HCT116 (cell line): Measurements from ENCODE around the gene ORC4. TPM values are rescaled to one million over a fixed set of nuclear protein-coding genes. Genes with fewer than 3 reads are reported as not detected.
"Not testable (repeated sequence)": the region's sequence is repeated elsewhere in the genome, so short reads cannot be mapped to it uniquely, and the experiment has no call there.

Experiments
- ATAC-seq: fragments of 200-7000 bp; cut with Tn5 transposase; 2 replicates; pipeline ENCODE4 v1.9.1; 2020; ENCODE audit warnings: mild to moderate bottlenecking, moderate library complexity
- BruUV-seq: library from RNA; stranded (reverse); fragments of 400-500 nt; replicated peaks from 2 replicates; lab custom pipeline; 2021; lab: Mats Ljungman, UMichigan
- CTCF ChIA-PET: fragments of 300-600 bp; sonication (Branson Sonifier 250); formaldehyde crosslinking; loops from one replicate; lab custom pipeline; 2021; ENCODE audit warnings: antibody characterized with exemption; lab: Charles Lee
- POLR2A ChIA-PET: fragments of 300-600, 350-600 bp; sonication (Branson Sonifier 250); formaldehyde crosslinking; loops from one replicate; lab custom pipeline; 2021; ENCODE audit warnings: antibody characterized with exemption; lab: Charles Lee
- RAD21 ChIA-PET, 2 experiments: fragments of 300-600 bp; sonication (Branson Sonifier 250); formaldehyde crosslinking; loops; one replicate each; lab custom pipeline; 2023; ENCODE audit warnings: low total read pairs in 2 of 2; ENCODE audit not compliant: uncharacterized antibody in 2 of 2, unreplicated experiment in 2 of 2, low non-redundant PET in 1 of 2; lab: Charles Lee
- DNase-seq: peaks from one replicate; pipeline ENCODE4 v3.0.0-alpha.2; 2010; ENCODE audit warnings: low read depth, low spot score
- H2AFZ ChIP-seq: fragments of 200-600 bp; shearing (Covaris generic), sonication (generic); 2 replicates; pipeline ENCODE4 v1.6.1; 2017; ENCODE audit warnings: low read depth, mixed run types, mixed read lengths, antibody characterized with exemption, low read length; ENCODE audit not compliant: poor library complexity, severe bottlenecking
- H3K27ac ChIP-seq: 2 replicates; pipeline ENCODE4 v1.5.1; 2012; ENCODE audit warnings: low read depth, low read length
- H3K27me3 ChIP-seq: fragments of 200-600 bp; sonication (generic); 2 replicates; pipeline ENCODE4 v1.6.1; 2016; ENCODE audit warnings: mixed run types, low read length, mixed read lengths; ENCODE audit not compliant: insufficient read depth
- H3K36me3 ChIP-seq, 2 experiments: fragments of 200-500 bp in 1 of 2; fragments of 200-600 bp in 1 of 2; sonication (Bioruptor generic) in 1 of 2; sonication (generic) in 1 of 2; 2 replicates each; pipeline versions ENCODE4 v1.5.1 to v1.6.1; 2014 to 2016; ENCODE audit warnings: low read length in 2 of 2, inconsistent platforms in 1 of 2, mixed read lengths in 1 of 2, mixed run types in 1 of 2; ENCODE audit not compliant: insufficient read depth in 2 of 2, control insufficient read depth in 1 of 2
- H3K4me1 ChIP-seq, 2 experiments: fragments of 200-600 bp in 1 of 2; sonication (generic) in 1 of 2; 2 replicates each; pipeline versions ENCODE4 v1.5.1 to v1.6.1; 2012 to 2017; ENCODE audit warnings: low read length in 2 of 2, inconsistent platforms in 1 of 2, mild to moderate bottlenecking in 1 of 2, mixed read lengths in 1 of 2, mixed run types in 1 of 2, moderate library complexity in 1 of 2; ENCODE audit not compliant: insufficient read depth in 2 of 2, control insufficient read depth in 1 of 2
- H3K4me2 ChIP-seq: fragments of 200-600 bp; sonication (generic); 2 replicates; pipeline ENCODE4 v1.6.1; 2017; ENCODE audit warnings: mixed run types, low read length, mixed read lengths
- H3K4me3 ChIP-seq, 2 experiments: fragments of 200-600 bp in 1 of 2; sonication (generic) in 1 of 2; replicated peaks in 1 of 2; 2 replicates each; pipeline ENCODE4 v1.5.1; 2011 to 2016; ENCODE audit warnings: low read length in 2 of 2, control low read depth in 1 of 2, low read depth in 1 of 2, mild to moderate bottlenecking in 1 of 2, mixed read lengths in 1 of 2, mixed run types in 1 of 2
- H3K79me2 ChIP-seq: fragments of 200-600 bp; sonication (generic); 2 replicates; pipeline ENCODE4 v1.6.1; 2017; ENCODE audit warnings: mild to moderate bottlenecking, mixed run types, low read length, moderate library complexity, mixed read lengths; ENCODE audit not compliant: insufficient read depth
- H3K9ac ChIP-seq: fragments of 200-600 bp; sonication (generic); 2 replicates; pipeline ENCODE4 v1.6.1; 2016; ENCODE audit warnings: low read length, mixed read lengths
- H3K9me2 ChIP-seq: fragments of 200-600 bp; sonication (generic), shearing (Covaris generic); 2 replicates; pipeline ENCODE4 v1.6.1; 2017; ENCODE audit warnings: mixed run types, mild to moderate bottlenecking, moderate library complexity; ENCODE audit not compliant: insufficient read depth
- H3K9me3 ChIP-seq, 2 experiments: fragments of 200-500 bp in 1 of 2; fragments of 200-600 bp in 1 of 2; sonication (Bioruptor generic) in 1 of 2; sonication (generic) in 1 of 2; 2 replicates each; pipeline ENCODE4 v1.6.1; 2014 to 2017; ENCODE audit warnings: low read length in 2 of 2, mixed read lengths in 2 of 2, inconsistent platforms in 1 of 2, low read depth in 1 of 2, mild to moderate bottlenecking in 1 of 2, mixed run types in 1 of 2, moderate library complexity in 1 of 2; ENCODE audit not compliant: control insufficient read depth in 1 of 2, insufficient read depth in 1 of 2
- H4K20me1 ChIP-seq: fragments of 200-600 bp; sonication (generic), shearing (Covaris generic); 2 replicates; pipeline ENCODE4 v1.6.1; 2017; ENCODE audit warnings: mixed run types, mild to moderate bottlenecking, moderate library complexity; ENCODE audit not compliant: insufficient read depth
- ELF1 ChIP-seq: IDR thresholded peaks from 2 replicates; pipeline ENCODE4 v1.6.1; 2012; ENCODE audit warnings: low read depth, borderline replicate concordance
- POLR2A ChIP-seq: IDR thresholded peaks from 2 replicates; pipeline ENCODE4 v1.7.0; 2011; ENCODE audit warnings: borderline replicate concordance; ENCODE audit not compliant: insufficient read depth, insufficient read length; ENCODE audit errors: extremely low read depth
- RAD21 ChIP-seq: IDR thresholded peaks from 2 replicates; pipeline ENCODE4 v1.6.1; 2012; ENCODE audit warnings: low read depth, mild to moderate bottlenecking
- intact Hi-C: fragments of 100-400 bp; cut with micrococcal nuclease; formaldehyde crosslinking; loops from 2 replicates; pipeline ENCODE4 v1.10.0; 2022
- total RNA-seq: library from RNA; stranded (reverse); gene quantifications from one replicate; pipeline ENCODE4 v1.2.1, GENCODE V29; 2021; ENCODE audit not compliant: unreplicated experiment
- TF ChIP-seq, protein P1 (sequence below): IDR thresholded peaks from 2 replicates; pipeline ENCODE4 v1.6.1; 2012; ENCODE audit warnings: low read depth
- TF ChIP-seq, protein P2 (sequence below), 3 experiments: fragments of 200-600 bp in 1 of 3; sonication (generic) in 1 of 3; IDR thresholded peaks in 2 of 3; conservative IDR thresholded peaks in 1 of 3; 2 replicates each; pipeline ENCODE4 v1.5.1; 2012 to 2017; ENCODE audit warnings: low read depth in 2 of 3, low read length in 2 of 3, antibody characterized with exemption in 1 of 3, borderline replicate concordance in 1 of 3, control low read depth in 1 of 3, mild to moderate bottlenecking in 1 of 3, mixed read lengths in 1 of 3, mixed run types in 1 of 3, moderate library complexity in 1 of 3; ENCODE audit not compliant: insufficient read depth in 1 of 3

The ORC4 gene
- total RNA-seq, 1 experiment from 2014 or later = 51.0 TPM

DNA sequence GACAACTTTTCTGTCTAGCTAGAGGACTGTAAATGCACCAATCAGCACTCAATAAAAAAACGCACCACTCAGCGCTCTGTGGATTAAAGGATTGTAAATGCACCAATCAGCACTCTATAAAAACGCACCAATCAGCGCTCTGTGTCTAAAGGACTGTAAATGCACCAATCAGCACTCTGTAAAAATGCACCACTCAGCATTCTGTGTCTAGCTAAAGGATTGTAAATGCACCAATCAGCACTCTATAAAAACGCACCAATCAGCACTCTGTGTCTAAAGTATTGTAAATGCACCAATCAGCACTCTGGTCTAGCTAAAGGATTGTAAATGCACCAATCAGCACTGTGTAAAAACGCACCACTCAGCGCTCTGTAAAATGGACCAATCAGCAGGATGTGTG lies 25.6 kb downstream of the ORC4 start:
- H3K27me3 ChIP-seq, H3K4me2 ChIP-seq, H3K9me3 ChIP-seq, H4K20me1 ChIP-seq, BruUV-seq, H3K9me2 ChIP-seq, intact Hi-C loops, RAD21 ChIA-PET, CTCF ChIA-PET, H3K36me3 ChIP-seq, H2AFZ ChIP-seq, H3K27ac ChIP-seq, ATAC-seq, DNase-seq, POLR2A ChIA-PET, H3K4me1 ChIP-seq, H3K4me3 ChIP-seq, H3K9ac ChIP-seq: not testable (repeated sequence)
- H3K79me2 ChIP-seq = peaks cover 86% of the 10 kb centered on the region

DNA sequence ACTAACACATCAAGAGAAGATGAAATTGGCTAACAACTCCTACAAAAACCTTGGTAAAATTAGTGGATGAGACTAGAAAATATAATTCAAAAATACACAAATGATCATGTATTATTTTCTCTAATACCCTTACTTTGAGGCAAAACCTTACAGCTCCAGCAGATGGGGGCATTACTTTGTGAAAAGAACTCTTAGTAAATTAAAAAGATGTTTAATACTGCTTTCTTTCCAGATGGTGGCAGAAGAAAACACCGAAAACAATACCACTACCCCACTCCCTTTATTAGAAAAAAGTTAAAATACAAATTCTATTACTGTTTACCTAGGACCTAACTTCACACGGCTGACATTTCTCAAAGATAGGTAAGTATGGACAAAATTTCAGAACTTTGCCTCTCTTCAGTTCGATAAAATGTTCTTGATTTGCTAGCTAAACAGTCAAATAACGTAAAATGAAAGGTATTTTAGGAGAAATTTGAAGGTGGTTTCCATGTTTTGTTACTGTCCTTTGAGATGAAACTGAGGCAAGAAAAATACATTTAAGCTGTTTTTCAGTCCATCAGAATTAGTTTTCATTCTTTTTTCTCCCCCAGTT lies 30.6 kb downstream of the ORC4 start:
- peaks cover 11% of the 10 kb centered on the region; the same call in 1 of the 2 replicates for H4K20me1 ChIP-seq
- H3K27me3 ChIP-seq = no peaks in the 10 kb centered on the region
- H2AFZ ChIP-seq = no peak overlapping the region
- no TSS peak for BruUV-seq
- CTCF ChIA-PET = interaction anchor here (0.8 to 2.3 kb wide), 4 partner anchors 43 to 519 kb away, joined by 3 to 18 read pairs (median 3); no protein-coding TSS in a partner anchor
- H3K9ac ChIP-seq = no peak overlapping the region
- no peak overlapping the region for H3K4me2 ChIP-seq
- no peaks in the 10 kb centered on the region for H3K36me3 ChIP-seq
- ATAC-seq (peak; percentile 73), DNase-seq (peak; percentile 18)
- TF ChIP-seq RAD21 (peak; percentile 86), ELF1 (no peak), POLR2A (no peak)
- TF ChIP-seq, protein P1, sequence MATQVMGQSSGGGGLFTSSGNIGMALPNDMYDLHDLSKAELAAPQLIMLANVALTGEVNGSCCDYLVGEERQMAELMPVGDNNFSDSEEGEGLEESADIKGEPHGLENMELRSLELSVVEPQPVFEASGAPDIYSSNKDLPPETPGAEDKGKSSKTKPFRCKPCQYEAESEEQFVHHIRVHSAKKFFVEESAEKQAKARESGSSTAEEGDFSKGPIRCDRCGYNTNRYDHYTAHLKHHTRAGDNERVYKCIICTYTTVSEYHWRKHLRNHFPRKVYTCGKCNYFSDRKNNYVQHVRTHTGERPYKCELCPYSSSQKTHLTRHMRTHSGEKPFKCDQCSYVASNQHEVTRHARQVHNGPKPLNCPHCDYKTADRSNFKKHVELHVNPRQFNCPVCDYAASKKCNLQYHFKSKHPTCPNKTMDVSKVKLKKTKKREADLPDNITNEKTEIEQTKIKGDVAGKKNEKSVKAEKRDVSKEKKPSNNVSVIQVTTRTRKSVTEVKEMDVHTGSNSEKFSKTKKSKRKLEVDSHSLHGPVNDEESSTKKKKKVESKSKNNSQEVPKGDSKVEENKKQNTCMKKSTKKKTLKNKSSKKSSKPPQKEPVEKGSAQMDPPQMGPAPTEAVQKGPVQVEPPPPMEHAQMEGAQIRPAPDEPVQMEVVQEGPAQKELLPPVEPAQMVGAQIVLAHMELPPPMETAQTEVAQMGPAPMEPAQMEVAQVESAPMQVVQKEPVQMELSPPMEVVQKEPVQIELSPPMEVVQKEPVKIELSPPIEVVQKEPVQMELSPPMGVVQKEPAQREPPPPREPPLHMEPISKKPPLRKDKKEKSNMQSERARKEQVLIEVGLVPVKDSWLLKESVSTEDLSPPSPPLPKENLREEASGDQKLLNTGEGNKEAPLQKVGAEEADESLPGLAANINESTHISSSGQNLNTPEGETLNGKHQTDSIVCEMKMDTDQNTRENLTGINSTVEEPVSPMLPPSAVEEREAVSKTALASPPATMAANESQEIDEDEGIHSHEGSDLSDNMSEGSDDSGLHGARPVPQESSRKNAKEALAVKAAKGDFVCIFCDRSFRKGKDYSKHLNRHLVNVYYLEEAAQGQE = no peak
- TF ChIP-seq, protein P2, sequence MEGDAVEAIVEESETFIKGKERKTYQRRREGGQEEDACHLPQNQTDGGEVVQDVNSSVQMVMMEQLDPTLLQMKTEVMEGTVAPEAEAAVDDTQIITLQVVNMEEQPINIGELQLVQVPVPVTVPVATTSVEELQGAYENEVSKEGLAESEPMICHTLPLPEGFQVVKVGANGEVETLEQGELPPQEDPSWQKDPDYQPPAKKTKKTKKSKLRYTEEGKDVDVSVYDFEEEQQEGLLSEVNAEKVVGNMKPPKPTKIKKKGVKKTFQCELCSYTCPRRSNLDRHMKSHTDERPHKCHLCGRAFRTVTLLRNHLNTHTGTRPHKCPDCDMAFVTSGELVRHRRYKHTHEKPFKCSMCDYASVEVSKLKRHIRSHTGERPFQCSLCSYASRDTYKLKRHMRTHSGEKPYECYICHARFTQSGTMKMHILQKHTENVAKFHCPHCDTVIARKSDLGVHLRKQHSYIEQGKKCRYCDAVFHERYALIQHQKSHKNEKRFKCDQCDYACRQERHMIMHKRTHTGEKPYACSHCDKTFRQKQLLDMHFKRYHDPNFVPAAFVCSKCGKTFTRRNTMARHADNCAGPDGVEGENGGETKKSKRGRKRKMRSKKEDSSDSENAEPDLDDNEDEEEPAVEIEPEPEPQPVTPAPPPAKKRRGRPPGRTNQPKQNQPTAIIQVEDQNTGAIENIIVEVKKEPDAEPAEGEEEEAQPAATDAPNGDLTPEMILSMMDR (IDR thresholded peaks at IDR 0.05 in 2 of 3, conservative IDR thresholded peaks at IDR 0.05 in 1 of 3; ENCODE audit: borderline replicate concordance in 1 of 3, insufficient read depth in 1 of 3, low read depth in 2 of 3, low read length in 2 of 3) = peak; percentile 44 to 98 (median 79)
- POLR2A ChIA-PET = interaction anchor here (1.2 kb wide), 1 partner anchor 31 kb away, joined by 4 read pairs; the partner anchor contains the start of gene MBD5
- no peaks in the 10 kb centered on the region for H3K9me3 ChIP-seq
- H3K4me1 ChIP-seq = no peaks in the 10 kb centered on the region
- RAD21 ChIA-PET = interaction anchor here in 1 of 2 experiments (0.8 kb wide), 1 partner anchor 520 kb away, joined by 3 read pairs; no protein-coding TSS in a partner anchor
- intact Hi-C loops = loop anchor here (1.0 kb wide), 3 partner anchors 211 to 1000 kb away; no protein-coding TSS in a partner anchor
- no peak overlapping the region for H3K27ac ChIP-seq
- H3K9me2 ChIP-seq = no peaks in the 10 kb centered on the region
- no peak overlapping the region for H3K4me3 ChIP-seq
- peaks cover 86% of the 10 kb centered on the region for H3K79me2 ChIP-seq
